ENCODE results near the gene PDS5B. TPM values are rescaled to one million over a fixed set of nuclear protein-coding genes. Genes with fewer than 3 reads are reported as not detected.

The PDS5B gene
- total RNA-seq, 1 donor from 2014 or later = 19.6 TPM

Other genes with a start within 250 kb of the PDS5B start
- 4.4 and 7.8 TPM in 2 replicates for gene N4BP2L1, start 158.3 kb upstream of the PDS5B start, total RNA-seq
- gene N4BP2L2, start 47.7 kb upstream of the PDS5B start, total RNA-seq = 58.6 and 64.1 TPM in 2 replicates